HG03575 (cell line): ENCODE data around the gene ZKSCAN5.
"Not testable (repeated sequence)": the region's sequence is repeated elsewhere in the genome, so short reads cannot be mapped to it uniquely, and the experiment has no call there.

Source experiments
- ATAC-seq: cut with Tn5 transposase; IDR thresholded peaks from one replicate; pipeline ENCODE4 v1.9.1; 2021; ENCODE audit not compliant: unreplicated experiment, insufficient number of reproducible peaks, low FRiP score; ENCODE audit errors: extremely low read depth

Gene ZKSCAN5

DNA sequence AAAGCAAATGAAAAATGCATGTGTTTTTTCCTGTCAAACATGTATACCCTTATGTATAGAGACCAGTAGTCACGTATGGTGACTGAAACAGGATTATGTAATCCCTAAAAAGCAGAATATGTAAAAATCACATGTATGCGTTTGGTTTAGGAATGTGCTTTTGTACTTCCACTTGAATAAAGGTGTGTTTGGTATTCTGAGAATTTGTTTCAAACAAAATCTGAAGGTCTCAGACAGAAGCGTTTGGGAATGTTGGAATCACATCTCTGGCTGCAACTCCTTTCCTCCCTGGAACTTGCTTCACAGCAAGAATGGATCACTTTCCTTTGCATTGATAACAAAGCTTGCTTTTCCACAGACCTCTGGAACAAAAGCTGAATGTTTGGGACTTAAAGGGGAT, 71.8 kb downstream of the ZKSCAN5 start:
- ATAC-seq: no peak

DNA sequence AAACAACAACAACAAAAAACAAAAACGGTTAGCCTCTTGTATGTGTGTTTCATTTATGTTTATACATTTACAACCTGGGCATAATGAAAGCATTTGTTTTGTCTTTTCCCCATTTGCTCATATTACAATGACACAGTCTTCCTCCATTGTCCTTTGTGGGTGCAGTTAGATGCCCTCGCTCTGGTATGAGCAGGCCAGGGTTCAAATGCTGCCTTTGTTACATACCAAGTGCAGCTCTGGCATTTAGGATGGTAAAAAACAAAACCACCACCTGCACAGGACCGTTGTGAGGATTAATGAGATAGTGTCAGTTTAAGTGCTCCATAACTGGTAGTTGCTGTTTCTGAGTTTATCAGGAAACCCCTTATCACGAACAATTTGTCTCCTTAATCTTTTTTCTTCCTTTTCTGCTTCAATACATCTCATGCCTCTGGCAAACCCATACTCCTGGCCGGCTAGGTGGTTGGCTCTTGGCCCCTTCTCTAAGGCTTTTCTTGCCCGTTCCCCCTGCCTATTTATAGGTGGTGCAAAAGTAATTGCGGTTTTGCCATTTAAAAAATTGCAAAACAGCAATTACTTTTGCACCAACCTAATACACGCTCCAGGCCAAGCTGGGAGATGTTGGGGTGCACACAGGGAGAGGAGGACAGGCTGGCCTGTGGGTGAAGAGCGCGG, 75.0 kb downstream of the ZKSCAN5 start:
- ATAC-seq: no peak

DNA sequence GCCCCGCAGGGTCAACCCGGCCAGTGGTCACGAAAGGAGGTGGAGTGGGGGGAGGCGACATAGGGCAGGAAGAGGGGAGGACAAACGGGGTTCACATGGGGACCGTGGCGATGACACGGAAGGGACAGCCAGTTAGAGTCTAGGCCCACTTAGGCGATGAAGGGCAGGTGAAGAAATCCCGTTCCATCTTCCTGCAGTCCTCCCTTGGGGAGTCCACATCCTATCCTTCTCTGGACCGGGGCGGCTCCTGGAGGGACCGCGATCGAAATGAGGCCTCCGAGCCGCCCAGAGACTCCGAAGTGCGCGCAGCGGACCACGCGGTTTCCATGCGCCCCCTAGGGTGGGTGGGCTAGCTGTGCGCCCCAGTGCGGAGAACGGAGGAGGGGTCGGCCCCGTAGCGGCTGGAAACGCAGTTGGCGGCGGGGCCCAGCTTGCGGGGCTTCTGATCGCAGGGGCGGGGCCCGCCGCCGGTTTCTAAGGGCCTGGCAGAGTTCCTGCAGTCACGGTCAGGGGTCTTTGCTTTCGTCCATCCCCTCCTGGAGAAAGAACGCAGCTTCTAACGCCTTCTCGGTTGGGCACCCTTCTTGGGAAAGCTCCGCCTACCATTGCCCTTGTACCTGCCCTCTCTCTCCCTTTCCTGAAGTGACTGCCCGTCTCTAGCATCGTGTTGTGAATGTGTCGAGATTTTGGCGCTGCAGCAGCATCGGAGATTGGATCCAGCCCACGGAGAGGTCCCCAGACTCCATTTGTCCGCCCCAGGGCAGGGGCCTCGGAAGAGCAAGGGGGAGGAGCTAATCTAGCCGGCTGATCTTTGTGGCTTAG, 75.7 kb downstream of the ZKSCAN5 start:
- ATAC-seq: no peak

GRCh38 chr7:99580778-99581332, 76.4 kb downstream of the ZKSCAN5 start:
- not testable (repeated sequence) for ATAC-seq
